Measurements from ENCODE around the gene WSB1.

Gene WSB1

GRCh38 chr17:27280527-27280926 lies 13.4 kb upstream of the WSB1 start:
- DNase-seq, result no peak

GRCh38 chr17:27281438-27281837 lies 12.5 kb upstream of the WSB1 start:
- DNase-seq, result no peak

- no peak for DNase-seq
Observed at GRCh38 chr17:27282054-27282551, 11.8 kb upstream of the WSB1 start.

- no peak for DNase-seq
Observed at GRCh38 chr17:27283060-27283459, 10.9 kb upstream of the WSB1 start.

GRCh38 chr17:27283751-27284150 lies 10.2 kb upstream of the WSB1 start:
- no peak for DNase-seq

- DNase-seq, result no peak
Observed at GRCh38 chr17:27284811-27285415, 9.0 kb upstream of the WSB1 start.

- no peak for DNase-seq
Observed at GRCh38 chr17:27285516-27285915, 8.4 kb upstream of the WSB1 start.

- DNase-seq, result no peak
Observed at GRCh38 chr17:27288183-27288582, 5.7 kb upstream of the WSB1 start.

GRCh38 chr17:27289856-27290255 lies 4.1 kb upstream of the WSB1 start:
- no peak for DNase-seq

- DNase-seq, result peak in 1 of 2 experiments; percentile 19
Observed at GRCh38 chr17:27290916-27291598, 2.9 kb upstream of the WSB1 start.

- DNase-seq, result peak; percentile 12 to 18
Observed at GRCh38 chr17:27293359-27293897, 486 bp upstream of the WSB1 start.

- DNase-seq, result no peak
Observed at GRCh38 chr17:27294689-27295630, 1.0 kb downstream of the WSB1 start.

GRCh38 chr17:27295945-27296344 lies 2.0 kb downstream of the WSB1 start:
- no peak for DNase-seq

GRCh38 chr17:27296428-27296979 lies 2.6 kb downstream of the WSB1 start:
- no peak for DNase-seq

GRCh38 chr17:27299384-27300049 lies 5.6 kb downstream of the WSB1 start:
- no peak for DNase-seq

GRCh38 chr17:27303734-27304133 lies 9.8 kb downstream of the WSB1 start:
- no peak for DNase-seq

GRCh38 chr17:27306276-27306835 lies 12.4 kb downstream of the WSB1 start:
- DNase-seq, result no peak

GRCh38 chr17:27310565-27311110 lies 16.7 kb downstream of the WSB1 start:
- DNase-seq, result no peak

GRCh38 chr17:27313301-27313700 lies 19.4 kb downstream of the WSB1 start:
- DNase-seq, result no peak

- DNase-seq, result no peak
Observed at GRCh38 chr17:27315322-27315721, 21.4 kb downstream of the WSB1 start.

- no peak for DNase-seq
Observed at GRCh38 chr17:27315796-27316465, 22.0 kb downstream of the WSB1 start.
